ENCODE results near the gene TFDP2. TPM values are rescaled to one million over a fixed set of nuclear protein-coding genes. Genes with fewer than 3 reads are reported as not detected.

TFDP2 gene
- total and polyA plus RNA-seq, 9 of the 15 experiments (the other 6 are each of a cell fraction or from before 2014, with no cell fraction given), result 95.6 to 179 (median 126) TPM

DNA sequence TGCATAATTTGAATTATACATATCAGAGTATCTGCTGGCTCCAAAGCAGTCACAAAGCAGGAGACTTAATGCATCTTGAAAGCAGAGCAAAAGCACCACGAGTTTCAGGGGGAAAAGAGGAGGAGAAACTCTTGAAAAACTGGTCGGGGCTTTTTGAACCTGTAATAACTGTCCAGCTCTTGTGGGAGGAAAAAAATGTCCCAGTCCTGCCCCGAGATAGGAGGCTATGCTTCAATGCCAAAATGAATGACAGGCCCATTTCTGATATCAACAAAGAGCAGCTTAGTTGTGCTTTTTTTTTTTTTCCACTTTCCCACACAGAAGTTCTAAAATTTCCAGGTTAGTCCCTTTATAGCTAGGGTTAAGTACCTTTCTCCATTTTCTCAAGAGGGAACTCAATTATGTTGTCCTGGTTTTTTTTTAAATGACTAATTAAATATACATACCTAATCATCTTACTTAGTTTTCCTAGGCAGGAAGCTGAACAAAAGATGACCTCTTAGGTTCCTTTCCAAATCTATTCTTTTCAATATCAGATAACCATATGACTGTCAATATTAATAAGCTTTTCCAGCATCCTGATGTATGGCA, 120.2 kb downstream of the TFDP2 start (continued):
- TF ChIP-seq ZNF217 (CRISPR knock-in tag; IDR thresholded peaks at IDR 0.05) (no peak), TCFL5 (CRISPR knock-in tag; conservative IDR thresholded peaks at IDR 0.05) (no peak), PCBP1 (IDR thresholded peaks at IDR 0.05; ENCODE audit: low read depth, low read length, poor library complexity, severe bottlenecking) (no peak), ZNF584 (CRISPR knock-in tag; IDR thresholded peaks at IDR 0.05; ENCODE audit: low read depth) (no peak), SREBF1 (IDR thresholded peaks at IDR 0.05; ENCODE audit: borderline replicate concordance, low read depth, low read length) (no peak), VEZF1 (CRISPR knock-in tag; IDR thresholded peaks at IDR 0.05) (no peak)
- TF ChIP-seq, protein P1, sequence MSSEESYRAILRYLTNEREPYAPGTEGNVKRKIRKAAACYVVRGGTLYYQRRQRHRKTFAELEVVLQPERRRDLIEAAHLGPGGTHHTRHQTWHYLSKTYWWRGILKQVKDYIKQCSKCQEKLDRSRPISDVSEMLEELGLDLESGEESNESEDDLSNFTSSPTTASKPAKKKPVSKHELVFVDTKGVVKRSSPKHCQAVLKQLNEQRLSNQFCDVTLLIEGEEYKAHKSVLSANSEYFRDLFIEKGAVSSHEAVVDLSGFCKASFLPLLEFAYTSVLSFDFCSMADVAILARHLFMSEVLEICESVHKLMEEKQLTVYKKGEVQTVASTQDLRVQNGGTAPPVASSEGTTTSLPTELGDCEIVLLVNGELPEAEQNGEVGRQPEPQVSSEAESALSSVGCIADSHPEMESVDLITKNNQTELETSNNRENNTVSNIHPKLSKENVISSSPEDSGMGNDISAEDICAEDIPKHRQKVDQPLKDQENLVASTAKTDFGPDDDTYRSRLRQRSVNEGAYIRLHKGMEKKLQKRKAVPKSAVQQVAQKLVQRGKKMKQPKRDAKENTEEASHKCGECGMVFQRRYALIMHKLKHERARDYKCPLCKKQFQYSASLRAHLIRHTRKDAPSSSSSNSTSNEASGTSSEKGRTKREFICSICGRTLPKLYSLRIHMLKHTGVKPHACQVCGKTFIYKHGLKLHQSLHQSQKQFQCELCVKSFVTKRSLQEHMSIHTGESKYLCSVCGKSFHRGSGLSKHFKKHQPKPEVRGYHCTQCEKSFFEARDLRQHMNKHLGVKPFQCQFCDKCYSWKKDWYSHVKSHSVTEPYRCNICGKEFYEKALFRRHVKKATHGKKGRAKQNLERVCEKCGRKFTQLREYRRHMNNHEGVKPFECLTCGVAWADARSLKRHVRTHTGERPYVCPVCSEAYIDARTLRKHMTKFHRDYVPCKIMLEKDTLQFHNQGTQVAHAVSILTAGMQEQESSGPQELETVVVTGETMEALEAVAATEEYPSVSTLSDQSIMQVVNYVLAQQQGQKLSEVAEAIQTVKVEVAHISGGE (CRISPR knock-in tag; IDR thresholded peaks at IDR 0.05), result no peak; a peak in 1 of 6 replicates

All from K562 (cell line).